DOHH2 (cell line): Measurements from ENCODE around the gene METTL23.

Experiments
- H3F3A ChIP-seq: fragments of 200-600 bp; sonication (generic), shearing (Covaris generic); 2 replicates; pipeline ENCODE4 v1.6.0; 2016; ENCODE audit warnings: antibody characterized with exemption, mild to moderate bottlenecking; ENCODE audit not compliant: control insufficient read depth, insufficient read depth
- H3K27ac ChIP-seq: fragments of 200-600 bp; sonication (generic); 2 replicates; pipeline ENCODE4 v1.5.1; 2014; ENCODE audit warnings: low read depth, mild to moderate bottlenecking, low read length, moderate library complexity
- H3K27me3 ChIP-seq: fragments of 200-600 bp; sonication (generic); 2 replicates; pipeline ENCODE4 v1.6.1; 2014; ENCODE audit warnings: mild to moderate bottlenecking, low read length, mixed read lengths; ENCODE audit not compliant: control insufficient read depth
- H3K36me3 ChIP-seq: fragments of 200-600 bp; sonication (generic); 2 replicates; pipeline ENCODE4 v1.6.1; 2014; ENCODE audit warnings: mild to moderate bottlenecking, low read length, moderate library complexity, mixed read lengths; ENCODE audit not compliant: control insufficient read depth
- H3K4me1 ChIP-seq: fragments of 200-600 bp; sonication (generic); 2 replicates; pipeline ENCODE4 v1.6.1; 2014; ENCODE audit warnings: mild to moderate bottlenecking, low read length, mixed read lengths; ENCODE audit not compliant: control insufficient read depth
- H3K4me2 ChIP-seq: fragments of 200-600 bp; sonication (generic); 2 replicates; pipeline ENCODE4 v1.6.0; 2014; ENCODE audit warnings: mild to moderate bottlenecking, low read length, moderate library complexity
- H3K4me3 ChIP-seq: fragments of 200-600 bp; sonication (generic); 2 replicates; pipeline ENCODE4 v1.5.1; 2014; ENCODE audit warnings: mild to moderate bottlenecking, low read length, mixed read lengths
- H3K79me2 ChIP-seq: fragments of 200-600 bp; sonication (generic); 2 replicates; pipeline ENCODE4 v1.6.1; 2014; ENCODE audit warnings: mild to moderate bottlenecking, low read length, mixed read lengths; ENCODE audit not compliant: control insufficient read depth
- H3K9me2 ChIP-seq: fragments of 200-600 bp; sonication (generic); replicated peaks from 2 replicates; pipeline ENCODE4 v1.6.1; 2014; ENCODE audit warnings: mild to moderate bottlenecking, low read length, mixed read lengths; ENCODE audit not compliant: control insufficient read depth
- H3K9me3 ChIP-seq: fragments of 200-600 bp; sonication (generic); 2 replicates; pipeline ENCODE4 v1.6.1; 2014; ENCODE audit warnings: antibody characterized with exemption, low read length, mixed read lengths; ENCODE audit not compliant: control insufficient read depth, insufficient read depth
- H4K20me1 ChIP-seq: fragments of 200-600 bp; sonication (generic); 2 replicates; pipeline ENCODE4 v1.6.0; 2014; ENCODE audit warnings: low read depth, mild to moderate bottlenecking, antibody characterized with exemption, low read length, moderate library complexity; ENCODE audit not compliant: control insufficient read depth, insufficient read depth
- CTCF ChIP-seq: fragments of 200-600 bp; sonication (generic); IDR thresholded peaks from one replicate; pipeline ENCODE4 v1.5.1; 2014; ENCODE audit warnings: antibody characterized with exemption, mild to moderate bottlenecking, low read depth, low read length; ENCODE audit not compliant: poor library complexity, severe bottlenecking
- EZH2phosphoT487 ChIP-seq: fragments of 200-600 bp; sonication (generic); IDR thresholded peaks from 2 replicates; pipeline ENCODE4 v1.6.1; 2017; ENCODE audit warnings: borderline replicate concordance, mild to moderate bottlenecking, antibody characterized with exemption, low read length, moderate library complexity, mixed read lengths

The METTL23 gene, protein sequence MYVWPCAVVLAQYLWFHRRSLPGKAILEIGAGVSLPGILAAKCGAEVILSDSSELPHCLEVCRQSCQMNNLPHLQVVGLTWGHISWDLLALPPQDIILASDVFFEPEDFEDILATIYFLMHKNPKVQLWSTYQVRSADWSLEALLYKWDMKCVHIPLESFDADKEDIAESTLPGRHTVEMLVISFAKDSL

GRCh38 chr17:76726776-76727718 is at the start of gene METTL23:
Gene METTL23 (plus strand): TSS chr17:76726839. CDS start chr17:76729711, 2,872 bp downstream.
- H3K4me3 ChIP-seq, result peak within 1 kb of the TSS; percentile 84
- peak within 1 kb of the TSS; percentile 96 for H3K4me2 ChIP-seq
- peaks cover 78% of the 10 kb centered on the region for H3K36me3 ChIP-seq
- H3K79me2 ChIP-seq, result peaks cover 84% of the 10 kb centered on the region
- H3F3A ChIP-seq, result peaks cover 29% of the 10 kb centered on the region
- H4K20me1 ChIP-seq, result 0 out of 2 replicates have a peak, but pooled peaks cover 3% of the 10 kb centered on the region
- H3K4me1 ChIP-seq, result peaks cover 53% of the 10 kb centered on the region
- no peaks in the 10 kb centered on the region for H3K27me3 ChIP-seq
- H3K9me2 ChIP-seq, result no peaks in the 10 kb centered on the region
- TF ChIP-seq CTCF, result peak; percentile 91
- TF ChIP-seq EZH2phosphoT487, result no peak
- peak within 1 kb of the TSS; percentile 93 for H3K27ac ChIP-seq
- no peaks in the 10 kb centered on the region for H3K9me3 ChIP-seq

- Histone ChIP-seq H3K4me2 (no peak overlapping the region), H3K79me2 (peaks cover 2% of the 10 kb centered on the region), H3K4me3 (no peak overlapping the region), H3K9me2 (no peaks in the 10 kb centered on the region), H3K27ac (no peak overlapping the region), H3K4me1 (peaks cover 7% of the 10 kb centered on the region), H3K27me3 (peaks cover 15% of the 10 kb centered on the region), H3F3A (no peaks in the 10 kb centered on the region), H3K36me3 (no peaks in the 10 kb centered on the region), H4K20me1 (no peaks in the 10 kb centered on the region), H3K9me3 (no peaks in the 10 kb centered on the region)
- TF ChIP-seq EZH2phosphoT487 (no peak), CTCF (no peak)
Measured at GRCh38 chr17:76677406-76677805, 49.2 kb upstream of the METTL23 start.

- Histone ChIP-seq H4K20me1 (no peaks in the 10 kb centered on the region), H3K9me2 (no peaks in the 10 kb centered on the region), H3K36me3 (no peaks in the 10 kb centered on the region), H3K27ac (no peak overlapping the region), H3K27me3 (peaks cover 18% of the 10 kb centered on the region), H3K4me2 (no peak overlapping the region), H3F3A (no peaks in the 10 kb centered on the region), H3K79me2 (no peaks in the 10 kb centered on the region), H3K4me3 (no peak overlapping the region), H3K9me3 (no peaks in the 10 kb centered on the region), H3K4me1 (no peaks in the 10 kb centered on the region)
- TF ChIP-seq EZH2phosphoT487 (no peak), CTCF (no peak)
Measured at GRCh38 chr17:76678330-76678729, 48.3 kb upstream of the METTL23 start.
